ENCODE data around the gene GARIN6. TPM values are rescaled to one million over a fixed set of nuclear protein-coding genes. Genes with fewer than 3 reads are reported as not detected.

The GARIN6 gene
- total RNA-seq: not detected in 2 replicates

GRCh38 chr12:99647453-99647852 is at the start of gene GARIN6:
Gene GARIN6 (plus strand): TSS chr12:99647753. CDS start chr12:99648175, 422 bp downstream.

Measured in placental epithelial cell (primary cell).